MCF 10A (cell line): ENCODE results near the gene PDPN. TPM values are rescaled to one million over a fixed set of nuclear protein-coding genes. Genes with fewer than 3 reads are reported as not detected.

ENCODE experiments used
- BruUV-seq: library from RNA; stranded (reverse); fragments of 400-500 nt; replicated peaks from 2 replicates; lab custom pipeline; 2021; lab: Mats Ljungman, UMichigan
- CTCF ChIA-PET: fragments of 300-600 bp; sonication (Branson Sonifier 250); formaldehyde crosslinking; extraction: SDS; loops from one replicate; lab custom pipeline; 2021; ENCODE audit warnings: antibody characterized with exemption, inconsistent platforms; lab: Yijun Ruan, JAX
- POLR2A ChIA-PET: fragments of 300-600, 350-650 bp; sonication (Branson Sonifier 250); formaldehyde crosslinking; extraction: SDS; loops from one replicate; lab custom pipeline; 2020; ENCODE audit warnings: antibody characterized with exemption, inconsistent platforms; lab: Yijun Ruan, JAX
- DNase-seq: peaks from one replicate; pipeline ENCODE4 v3.0.0-alpha.2; 2018; ENCODE audit not compliant: unreplicated experiment
- H3K27ac Mint-ChIP-seq: one replicate; pipeline ENCODE4 v1.8.0; 2022; ENCODE audit warnings: mild to moderate bottlenecking, low read depth, mixed read lengths; ENCODE audit not compliant: unreplicated experiment
- H3K27me3 Mint-ChIP-seq: one replicate; pipeline ENCODE4 v1.8.0; 2022; ENCODE audit warnings: mixed read lengths; ENCODE audit not compliant: insufficient read depth, unreplicated experiment
- H3K36me3 Mint-ChIP-seq: one replicate; pipeline ENCODE4 v1.8.0; 2022; ENCODE audit warnings: mild to moderate bottlenecking, moderate library complexity, mixed read lengths; ENCODE audit not compliant: insufficient read depth, unreplicated experiment
- H3K4me1 Mint-ChIP-seq: one replicate; pipeline ENCODE4 v1.8.0; 2022; ENCODE audit warnings: mixed read lengths; ENCODE audit not compliant: insufficient read depth, unreplicated experiment
- H3K4me3 Mint-ChIP-seq: one replicate; pipeline ENCODE4 v1.8.0; 2022; ENCODE audit warnings: mild to moderate bottlenecking, moderate library complexity, mixed read lengths; ENCODE audit not compliant: unreplicated experiment
- H3K9me3 Mint-ChIP-seq: one replicate; pipeline ENCODE4 v1.8.0; 2022; ENCODE audit warnings: mixed read lengths; ENCODE audit not compliant: unreplicated experiment
- CTCF ChIP-seq: fragments of 200-600 bp; IDR thresholded peaks from one replicate; pipeline ENCODE4 v1.8.0; 2022; ENCODE audit warnings: antibody characterized with exemption, mild to moderate bottlenecking; ENCODE audit not compliant: unreplicated experiment
- intact Hi-C: fragments of 100-400 bp; cut with micrococcal nuclease; formaldehyde crosslinking; loops from 2 replicates; pipeline ENCODE4 v1.14.1; 2022
- total RNA-seq: library from RNA; stranded (reverse); gene quantifications from 2 replicates; pipeline ENCODE4 v1.2.3, GENCODE V29; 2022

PDPN gene
- total RNA-seq, 1 experiment from 2014 or later, result 35.1 TPM

- Mint-ChIP-seq H3K4me1 (peaks cover 18% of the 10 kb centered on the region), H3K27ac (no peak overlapping the region), H3K27me3 (no peaks in the 10 kb centered on the region), H3K9me3 (peaks cover 6% of the 10 kb centered on the region), H3K4me3 (no peak overlapping the region), H3K36me3 (no peaks in the 10 kb centered on the region)
- CTCF ChIA-PET, result no interaction called here
- no TSS peak for BruUV-seq
- no peak for DNase-seq
- TF ChIP-seq CTCF, result no peak
- POLR2A ChIA-PET, result interaction anchor here (0.6 kb wide), 1 partner anchor 90 kb away, joined by 4 read pairs; no protein-coding TSS in a partner anchor
- intact Hi-C loops, result no loop called here
Measured at GRCh38 chr1:13627127-13627526, 43.5 kb downstream of the PDPN start.

- H3K9me3 Mint-ChIP-seq, result peaks cover 6% of the 10 kb centered on the region
- peaks cover 12% of the 10 kb centered on the region for H3K4me1 Mint-ChIP-seq
- POLR2A ChIA-PET, result interaction anchor here (1.8 kb wide), 1 partner anchor 8 kb away, joined by 6 read pairs; no protein-coding TSS in a partner anchor
- peak overlapping the region; percentile 31 for H3K27ac Mint-ChIP-seq
- H3K4me3 Mint-ChIP-seq, result no peak overlapping the region
- intact Hi-C loops, result no loop called here
- TF ChIP-seq CTCF, result no peak
- BruUV-seq, result no TSS peak
- H3K27me3 Mint-ChIP-seq, result no peaks in the 10 kb centered on the region
- CTCF ChIA-PET, result no interaction called here
- DNase-seq, result no peak
- no peaks in the 10 kb centered on the region for H3K36me3 Mint-ChIP-seq
Measured at GRCh38 chr1:13628218-13628617, 44.6 kb downstream of the PDPN start.

- H3K36me3 Mint-ChIP-seq, result no peaks in the 10 kb centered on the region
- peaks cover 12% of the 10 kb centered on the region for H3K4me1 Mint-ChIP-seq
- H3K27ac Mint-ChIP-seq, result peak overlapping the region; percentile 31
- no peaks in the 10 kb centered on the region for H3K27me3 Mint-ChIP-seq
- ChIA-PET CTCF (no interaction called here), POLR2A (interaction anchor here (1.8 kb wide), 1 partner anchor 9 kb away, joined by 6 read pairs; no protein-coding TSS in a partner anchor)
- peaks cover 6% of the 10 kb centered on the region for H3K9me3 Mint-ChIP-seq
- TF ChIP-seq CTCF, result no peak
- peak; percentile 38 for DNase-seq
- BruUV-seq, result no TSS peak
- no peak overlapping the region for H3K4me3 Mint-ChIP-seq
- intact Hi-C loops, result no loop called here
Measured at GRCh38 chr1:13628711-13629110, 45.1 kb downstream of the PDPN start.

GRCh38 chr1:13642306-13643004 lies 58.8 kb downstream of the PDPN start:
- TF ChIP-seq CTCF, result no peak
- no peak for DNase-seq
- BruUV-seq, result no TSS peak
- Mint-ChIP-seq H3K9me3 (peaks cover 9% of the 10 kb centered on the region), H3K27me3 (no peaks in the 10 kb centered on the region), H3K36me3 (no peaks in the 10 kb centered on the region), H3K27ac (peak overlapping the region; percentile 20), H3K4me1 (peaks cover 11% of the 10 kb centered on the region), H3K4me3 (no peak overlapping the region)
- intact Hi-C loops, result no loop called here
- ChIA-PET CTCF (no interaction called here), POLR2A (no interaction called here)
